ENCODE data around the gene FSD1L.

DNA sequence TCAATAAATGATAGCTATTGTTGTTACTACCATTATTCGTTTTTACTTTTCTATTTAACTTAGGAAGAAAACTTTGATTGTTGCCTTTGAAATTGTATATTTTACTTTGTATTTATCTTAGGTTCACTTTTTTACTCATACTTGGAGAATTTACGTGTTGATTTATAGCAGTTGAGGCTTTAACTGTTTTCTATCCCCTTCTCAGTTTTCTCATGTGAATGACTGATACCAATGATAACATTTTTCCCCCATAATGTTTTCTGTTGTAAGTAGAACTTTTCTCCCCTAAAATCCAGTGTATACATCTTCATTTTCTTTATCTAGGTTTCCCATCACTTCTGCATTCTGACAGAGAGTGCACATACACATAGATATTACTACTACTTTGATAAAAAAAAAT is 54.4 kb downstream of the FSD1L start:
- TF ChIP-seq, protein P1, sequence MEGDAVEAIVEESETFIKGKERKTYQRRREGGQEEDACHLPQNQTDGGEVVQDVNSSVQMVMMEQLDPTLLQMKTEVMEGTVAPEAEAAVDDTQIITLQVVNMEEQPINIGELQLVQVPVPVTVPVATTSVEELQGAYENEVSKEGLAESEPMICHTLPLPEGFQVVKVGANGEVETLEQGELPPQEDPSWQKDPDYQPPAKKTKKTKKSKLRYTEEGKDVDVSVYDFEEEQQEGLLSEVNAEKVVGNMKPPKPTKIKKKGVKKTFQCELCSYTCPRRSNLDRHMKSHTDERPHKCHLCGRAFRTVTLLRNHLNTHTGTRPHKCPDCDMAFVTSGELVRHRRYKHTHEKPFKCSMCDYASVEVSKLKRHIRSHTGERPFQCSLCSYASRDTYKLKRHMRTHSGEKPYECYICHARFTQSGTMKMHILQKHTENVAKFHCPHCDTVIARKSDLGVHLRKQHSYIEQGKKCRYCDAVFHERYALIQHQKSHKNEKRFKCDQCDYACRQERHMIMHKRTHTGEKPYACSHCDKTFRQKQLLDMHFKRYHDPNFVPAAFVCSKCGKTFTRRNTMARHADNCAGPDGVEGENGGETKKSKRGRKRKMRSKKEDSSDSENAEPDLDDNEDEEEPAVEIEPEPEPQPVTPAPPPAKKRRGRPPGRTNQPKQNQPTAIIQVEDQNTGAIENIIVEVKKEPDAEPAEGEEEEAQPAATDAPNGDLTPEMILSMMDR (IDR thresholded peaks at IDR 0.05; ENCODE audit: low read length) = no peak
- no peak for TF ChIP-seq EZH2phosphoT487 (IDR thresholded peaks at IDR 0.05; ENCODE audit: low read length)
